Right hindlimb (tissue), 1 donor: ENCODE results near the gene ASAP2.
A peak's percentile ranks its signal among the peaks of the same experiment; 100 is the strongest.

ENCODE experiments used
- DNase-seq: peaks from one replicate; pipeline ENCODE4 v3.0.0-alpha.2; 2018

Gene ASAP2

GRCh38 chr2:9300829-9301453 is 94.3 kb downstream of the ASAP2 start:
- no peak for DNase-seq

- no peak for DNase-seq
These were observed 96.1 kb downstream of the ASAP2 start for GRCh38 chr2:9302755-9303154.

- no peak for DNase-seq
These were observed 97.1 kb downstream of the ASAP2 start for GRCh38 chr2:9303528-9304225.

GRCh38 chr2:9306911-9307310 is 100.3 kb downstream of the ASAP2 start:
- no peak for DNase-seq

DNA sequence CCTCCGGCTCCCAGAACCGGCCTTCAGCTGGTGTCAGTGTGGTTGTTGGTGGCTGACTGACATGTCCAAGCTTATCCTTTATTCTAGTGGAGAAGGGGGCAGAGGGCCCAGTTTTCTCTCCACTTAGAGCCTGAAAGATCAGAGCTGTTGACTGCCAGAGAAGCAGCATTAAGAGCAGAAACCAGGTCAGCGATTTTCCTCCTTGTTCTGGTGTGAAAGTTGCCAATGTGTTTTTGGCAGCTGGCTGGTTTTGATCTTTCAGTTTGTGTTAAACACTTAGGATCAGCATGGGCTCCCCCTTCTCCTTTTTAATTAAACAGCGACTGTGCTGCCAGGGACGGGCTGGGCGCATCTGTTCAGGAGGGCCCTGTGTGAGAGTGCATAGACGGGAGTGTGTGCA is 100.9 kb downstream of the ASAP2 start:
- no peak for DNase-seq

DNA sequence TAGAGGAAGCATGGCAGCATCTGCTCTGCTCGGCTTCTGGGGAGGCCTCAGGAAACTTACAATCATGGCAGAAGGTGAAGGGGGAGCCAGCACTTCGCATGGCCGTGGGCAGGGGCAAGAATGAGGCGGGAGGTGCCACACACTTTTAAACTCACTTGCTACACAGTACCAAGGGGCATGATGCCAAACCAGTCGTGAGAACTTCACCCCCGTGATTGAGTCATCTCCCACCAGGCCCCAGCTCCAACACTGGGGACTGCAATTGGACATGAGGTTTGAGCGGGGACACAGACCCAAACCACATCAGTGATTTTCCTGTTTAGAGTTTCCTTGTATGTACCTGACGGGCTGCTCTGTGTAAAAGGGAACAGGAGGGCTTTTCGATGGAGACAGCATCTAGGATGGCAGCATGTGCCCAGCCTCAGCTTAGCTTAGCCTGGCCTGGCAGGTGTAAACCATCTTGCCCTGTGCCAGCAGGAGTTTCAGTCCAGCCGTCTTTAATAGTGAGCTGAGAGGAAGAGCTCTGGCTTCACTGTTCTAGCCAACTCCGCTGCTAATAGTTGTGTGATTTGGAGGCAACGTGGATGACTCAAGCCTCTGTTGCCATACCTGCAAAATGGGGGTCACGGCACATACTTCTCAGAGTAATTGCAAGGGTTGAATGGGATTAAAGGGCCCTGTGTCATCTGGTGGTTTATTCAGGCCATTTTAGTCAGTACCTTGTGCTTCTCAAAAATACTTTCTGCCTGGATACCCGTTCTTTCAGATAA is 101.8 kb downstream of the ASAP2 start:
- DNase-seq: no peak

DNA sequence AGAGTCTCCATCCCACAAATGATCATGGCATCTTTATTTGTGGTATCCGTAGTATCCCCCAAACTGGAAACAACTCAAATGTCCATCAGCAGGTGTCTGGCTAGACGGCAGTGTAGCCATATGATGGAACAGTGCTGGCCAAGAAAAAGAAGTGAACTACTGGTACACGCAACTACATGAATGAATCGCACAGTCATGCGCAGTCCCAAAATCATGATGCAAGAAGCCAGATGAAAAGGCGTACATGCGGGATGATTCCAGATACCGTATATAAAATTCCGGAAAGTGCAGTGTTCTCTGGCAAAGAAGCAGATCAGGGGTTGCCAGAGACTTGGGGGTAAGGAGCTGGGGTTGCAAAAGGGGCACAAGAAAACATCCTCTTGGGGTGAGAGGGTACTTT is 102.5 kb downstream of the ASAP2 start:
- DNase-seq: no peak

- DNase-seq: peak; percentile 73
These were observed 103.8 kb downstream of the ASAP2 start for GRCh38 chr2:9310377-9310776.

GRCh38 chr2:9310798-9311197 is 104.2 kb downstream of the ASAP2 start:
- DNase-seq: no peak

DNA sequence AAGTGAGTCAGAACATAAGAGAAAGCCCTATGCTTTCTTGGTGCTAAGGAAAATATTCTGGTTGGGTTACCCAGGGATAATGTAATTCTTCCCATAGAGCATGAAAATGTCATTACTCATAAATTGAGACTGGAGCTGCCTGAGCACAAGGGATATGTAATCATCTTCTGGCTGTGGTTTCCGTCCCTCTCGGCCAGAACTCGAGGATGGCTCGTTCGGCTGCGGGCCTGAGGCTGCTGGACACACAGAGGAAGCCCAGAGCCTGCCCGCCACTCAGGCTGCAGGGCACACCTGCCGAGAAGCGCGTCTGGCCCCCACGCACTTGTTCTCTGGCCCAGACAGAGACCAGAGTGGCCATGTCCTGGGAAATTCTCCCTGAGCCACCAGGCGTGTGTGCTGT is 104.9 kb downstream of the ASAP2 start:
- peak; percentile 80 for DNase-seq

- DNase-seq: no peak
These were observed 106.0 kb downstream of the ASAP2 start for GRCh38 chr2:9312591-9312990.

DNA sequence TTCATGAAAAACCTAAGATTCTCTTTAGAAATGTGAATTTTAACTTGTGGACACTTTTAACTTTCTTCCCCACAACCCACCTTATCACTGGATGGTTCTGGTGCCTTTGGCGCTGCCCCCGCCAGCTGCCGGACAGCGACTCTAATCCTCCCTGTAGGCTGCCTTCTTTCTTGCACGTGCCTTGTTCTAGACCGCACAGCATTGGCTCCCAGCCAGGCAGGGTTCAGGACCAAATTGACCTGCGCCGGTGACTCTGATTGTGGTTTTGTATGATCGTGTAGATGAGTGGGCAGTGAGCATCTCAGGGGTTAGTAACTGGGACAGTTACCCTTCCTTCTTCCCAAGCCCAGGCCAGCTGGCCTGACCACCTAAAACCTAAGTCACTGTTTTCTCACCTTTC is 106.8 kb downstream of the ASAP2 start:
- DNase-seq: no peak

DNA sequence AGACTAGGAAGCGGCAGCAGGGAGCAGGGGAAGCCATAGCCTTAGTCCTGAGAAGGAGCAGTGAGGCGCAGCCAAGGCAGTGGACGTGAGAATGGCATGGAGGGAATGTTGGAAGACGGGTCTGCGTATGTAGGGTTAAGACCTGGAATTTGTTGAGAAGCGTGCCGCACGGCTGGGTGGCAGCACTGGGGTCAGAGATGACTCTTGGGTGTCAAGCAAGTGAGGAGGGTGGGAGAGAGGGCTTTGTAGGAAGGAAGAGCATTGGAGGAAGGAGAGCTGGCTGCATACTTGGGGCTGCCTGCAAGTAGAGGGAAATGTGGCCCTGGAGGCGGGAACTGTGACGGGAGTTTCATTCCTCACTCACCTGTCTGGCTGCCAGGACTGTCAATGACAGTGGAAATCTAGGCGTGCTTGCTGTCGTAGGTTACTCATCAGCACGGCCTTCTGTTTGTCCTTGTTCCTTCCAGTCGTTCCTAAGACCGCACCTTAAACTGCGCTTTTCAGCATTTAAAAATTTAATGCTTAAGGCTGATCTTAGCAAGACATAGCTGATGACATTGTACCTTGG is 108.8 kb downstream of the ASAP2 start:
- DNase-seq: no peak

- DNase-seq: no peak
These were observed 110.9 kb downstream of the ASAP2 start for GRCh38 chr2:9317559-9317958.

DNA sequence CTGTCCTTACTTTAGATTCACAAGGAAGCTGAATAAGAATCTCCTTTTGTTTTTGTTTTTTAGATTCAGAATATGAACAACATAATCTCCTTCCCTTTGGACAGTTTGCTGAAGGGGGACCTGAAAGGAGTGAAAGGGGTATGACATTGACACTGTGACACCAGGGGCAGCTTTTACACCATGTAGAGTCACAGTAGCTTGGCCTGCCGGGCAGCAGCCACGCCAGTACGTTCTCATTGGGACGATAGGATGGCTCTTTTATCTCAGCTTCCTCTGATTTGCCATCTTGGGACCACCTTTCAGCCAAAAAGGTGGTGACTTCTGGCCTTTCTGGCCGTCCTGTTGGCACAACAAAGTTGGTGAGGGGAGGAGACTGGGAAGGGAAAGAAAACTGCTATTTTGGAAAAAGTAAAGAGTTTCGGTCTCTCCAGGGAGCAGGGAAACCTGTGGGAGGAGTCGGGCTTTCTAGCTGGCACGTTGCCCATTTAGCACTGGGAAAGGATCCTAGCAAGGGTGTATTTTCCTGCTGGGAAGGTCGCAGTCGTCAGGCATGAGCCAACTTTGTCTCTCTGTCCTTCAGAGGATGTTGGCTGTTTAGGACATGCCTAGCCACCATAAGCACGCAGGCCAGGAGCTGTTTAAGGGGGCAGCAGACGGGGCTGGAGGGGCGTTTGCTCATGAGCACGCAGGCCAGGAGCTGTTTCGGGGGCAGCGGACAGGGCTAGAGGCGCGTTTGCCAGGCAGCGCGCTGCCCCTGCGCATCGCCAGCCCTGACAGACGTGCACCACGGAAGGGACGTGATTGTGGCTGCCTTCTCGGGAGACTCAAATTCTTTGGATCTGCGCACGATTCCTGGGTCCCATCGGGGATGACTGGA is 112.1 kb downstream of the ASAP2 start:
- DNase-seq: peak; percentile 41

DNA sequence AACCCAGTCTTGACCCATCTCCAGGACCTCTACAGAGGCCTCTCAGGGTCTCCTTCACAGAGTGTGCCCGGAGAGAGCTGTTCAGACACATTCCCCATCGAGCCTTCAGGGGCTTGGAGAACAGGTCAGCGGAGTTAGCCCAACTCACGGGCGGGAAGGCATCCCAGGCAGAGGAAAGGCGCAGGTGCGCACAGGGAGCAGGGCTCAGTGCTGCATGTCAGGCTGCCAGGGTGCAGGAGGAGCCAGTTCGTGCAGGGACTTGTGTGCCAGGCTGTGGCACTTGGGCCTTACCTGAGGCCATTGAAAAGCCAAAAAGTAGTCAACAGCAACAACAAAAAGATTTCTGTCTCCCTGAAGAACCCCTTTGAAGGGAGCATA is 112.7 kb downstream of the ASAP2 start:
- DNase-seq: no peak

DNA sequence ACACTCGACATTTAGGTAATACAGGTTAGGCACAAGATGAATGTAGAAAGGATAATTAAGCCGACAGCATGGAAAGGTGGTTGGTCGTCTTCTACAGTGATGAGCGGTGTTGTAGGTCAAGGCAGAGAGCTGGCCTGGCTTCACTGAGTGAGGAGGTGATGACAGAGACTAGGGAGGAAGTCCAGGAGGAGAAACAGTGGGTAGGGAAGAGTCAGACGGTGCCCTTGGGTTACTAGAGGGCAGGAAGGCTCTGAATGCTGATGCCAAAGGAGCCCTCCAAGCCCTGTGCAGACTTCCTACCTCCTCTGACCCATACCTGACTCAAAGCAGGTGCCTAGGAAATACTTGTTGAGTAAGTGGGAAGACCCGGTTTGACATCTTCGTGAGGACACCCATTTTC is 116.0 kb downstream of the ASAP2 start:
- DNase-seq: no peak

DNA sequence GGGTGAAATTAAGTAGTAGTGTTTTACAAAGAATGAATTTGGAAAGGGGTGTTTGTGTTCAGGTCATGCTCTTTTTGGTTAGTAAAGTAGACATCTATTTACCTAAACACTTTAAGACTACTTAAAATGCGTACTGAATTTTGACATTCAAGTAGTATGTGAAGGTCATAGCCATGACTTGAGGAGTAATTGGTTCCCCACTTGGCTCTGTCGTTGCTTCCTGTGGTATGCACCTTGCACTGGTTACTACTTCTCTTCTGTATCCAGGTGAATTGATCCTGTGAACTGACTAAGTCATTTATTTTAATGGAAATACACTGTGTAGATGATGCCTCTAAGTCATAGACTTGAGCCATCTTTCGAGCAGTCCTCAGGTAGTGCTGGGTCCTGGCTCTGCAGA is 118.8 kb downstream of the ASAP2 start:
- DNase-seq: no peak

GRCh38 chr2:9326975-9327374 is 120.4 kb downstream of the ASAP2 start:
- no peak for DNase-seq

- DNase-seq: no peak
These were observed 121.3 kb downstream of the ASAP2 start for GRCh38 chr2:9327873-9328352.

DNA sequence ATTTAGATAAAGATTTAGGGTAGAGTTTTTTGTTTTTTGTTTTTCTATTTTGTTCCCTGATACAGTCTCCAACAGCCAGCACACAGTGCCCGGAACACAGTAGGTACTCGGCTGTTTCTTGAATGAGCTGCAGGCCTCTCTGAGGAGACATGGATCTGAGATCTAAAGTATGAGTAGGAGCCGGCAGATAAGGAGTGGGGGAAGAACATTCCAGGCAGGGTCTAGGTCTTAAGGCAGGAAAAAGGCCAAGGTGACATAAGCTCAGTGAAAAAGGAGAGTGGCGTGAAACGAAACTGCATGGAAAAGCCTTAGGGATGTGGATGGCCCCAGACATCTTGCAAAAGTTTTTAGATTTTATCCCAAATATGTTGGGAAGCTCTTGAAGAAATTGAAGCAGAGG is 122.3 kb downstream of the ASAP2 start:
- no peak for DNase-seq

DNA sequence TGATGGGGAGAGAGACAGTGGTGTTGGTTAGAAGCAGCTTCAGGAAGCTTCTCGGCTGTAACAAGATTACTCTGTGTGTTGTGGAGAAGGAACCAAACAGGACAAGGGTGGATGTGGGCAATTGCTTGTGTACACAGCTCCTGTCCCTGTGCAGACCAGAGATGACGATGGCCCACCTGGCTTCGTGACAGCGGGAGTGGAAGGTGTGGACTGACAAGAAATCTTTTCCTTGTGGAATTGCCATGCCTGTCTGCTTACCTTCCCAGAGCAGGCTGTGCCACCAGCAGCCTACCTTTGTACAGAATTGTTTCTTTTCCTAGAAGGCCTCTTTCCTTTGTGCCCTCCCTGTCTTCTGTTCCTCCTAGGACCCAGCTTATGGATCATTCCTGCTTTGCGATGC is 122.9 kb downstream of the ASAP2 start:
- no peak for DNase-seq
